SK-N-MC (cell line): ENCODE measurements around the gene SCN9A.

Experiments
- EZH2 ChIP-seq: fragments of 200-600 bp; sonication (generic); IDR thresholded peaks from one replicate; pipeline ENCODE4 v1.6.1; 2017; ENCODE audit warnings: antibody characterized with exemption
- FOXP2 ChIP-seq: optimal IDR thresholded peaks from 2 replicates; pipeline ENCODE3; 2011; ENCODE audit warnings: mild to moderate bottlenecking, moderate library complexity; ENCODE audit not compliant: insufficient read depth; ENCODE audit errors: extremely low read length, control extremely low read depth
- POLR2AphosphoS5 ChIP-seq: IDR thresholded peaks from 2 replicates; pipeline ENCODE4 v1.6.1; 2012; ENCODE audit warnings: mild to moderate bottlenecking, low read depth, low read length, borderline replicate concordance

GRCh38 chr2:166156985-166157490, 218.7 kb downstream of the SCN9A start:
- TF ChIP-seq POLR2AphosphoS5 (no peak), EZH2 (no peak), FOXP2 (no peak)
